Measurements from ENCODE around the gene MAP3K2.
"Not testable (repeated sequence)": the region's sequence is repeated elsewhere in the genome, so short reads cannot be mapped to it uniquely, and the experiment has no call there.

The MAP3K2 gene

DNA sequence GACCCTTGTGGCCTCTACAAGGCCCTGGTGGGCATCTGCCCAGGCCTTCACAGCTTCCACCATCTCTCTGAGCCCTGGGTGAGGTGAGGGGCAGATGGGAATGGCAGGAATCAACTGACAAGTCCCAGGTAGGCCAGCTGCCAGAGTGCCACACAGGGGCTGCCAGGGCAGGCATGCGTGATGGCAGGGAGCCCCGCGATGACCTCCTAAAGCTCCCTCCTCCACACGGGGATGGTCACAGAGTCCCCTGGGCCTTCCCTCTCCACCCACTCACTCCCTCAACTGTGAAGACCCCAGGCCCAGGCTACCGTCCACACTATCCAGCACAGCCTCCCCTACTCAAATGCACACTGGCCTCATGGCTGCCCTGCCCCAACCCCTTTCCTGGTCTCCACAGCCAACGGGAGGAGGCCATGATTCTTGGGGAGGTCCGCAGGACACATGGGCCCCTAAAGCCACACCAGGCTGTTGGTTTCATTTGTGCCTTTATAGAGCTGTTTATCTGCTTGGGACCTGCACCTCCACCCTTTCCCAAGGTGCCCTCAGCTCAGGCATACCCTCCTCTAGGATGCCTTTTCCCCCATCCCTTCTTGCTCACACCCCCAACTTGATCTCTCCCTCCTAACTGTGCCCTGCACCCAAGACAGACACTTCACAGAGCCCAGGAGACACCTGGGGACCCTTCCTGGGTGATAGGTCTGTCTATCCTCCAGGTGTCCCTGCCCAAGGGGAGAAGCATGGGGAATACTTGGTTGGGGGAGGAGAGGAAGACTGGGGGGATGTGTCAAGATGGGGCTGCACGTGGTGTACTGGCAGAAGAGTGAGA is 32.5 kb upstream of the MAP3K2 start:
- DNase-seq, result no peak

DNA sequence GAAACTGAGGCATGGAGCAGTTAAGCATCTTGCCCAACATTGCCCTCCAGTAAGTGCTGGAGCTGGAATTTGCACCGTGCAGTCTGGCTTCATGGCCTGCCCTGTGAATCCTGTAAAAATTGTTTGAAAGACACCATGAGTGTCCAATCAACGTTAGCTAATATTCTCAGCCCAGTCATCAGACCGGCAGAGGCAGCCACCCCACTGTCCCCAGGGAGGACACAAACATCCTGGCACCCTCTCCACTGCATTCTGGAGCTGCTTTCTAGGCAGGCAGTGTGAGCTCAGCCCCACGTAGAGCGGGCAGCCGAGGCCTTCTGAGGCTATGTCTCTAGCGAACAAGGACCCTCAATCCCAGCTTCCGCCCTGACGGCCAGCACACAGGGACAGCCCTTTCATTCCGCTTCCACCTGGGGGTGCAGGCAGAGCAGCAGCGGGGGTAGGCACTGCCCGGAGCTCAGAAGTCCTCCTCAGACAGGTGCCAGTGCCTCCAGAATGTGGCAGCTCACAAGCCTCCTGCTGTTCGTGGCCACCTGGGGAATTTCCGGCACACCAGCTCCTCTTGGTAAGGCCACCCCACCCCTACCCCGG is 31.8 kb upstream of the MAP3K2 start:
- no peak for DNase-seq

DNA sequence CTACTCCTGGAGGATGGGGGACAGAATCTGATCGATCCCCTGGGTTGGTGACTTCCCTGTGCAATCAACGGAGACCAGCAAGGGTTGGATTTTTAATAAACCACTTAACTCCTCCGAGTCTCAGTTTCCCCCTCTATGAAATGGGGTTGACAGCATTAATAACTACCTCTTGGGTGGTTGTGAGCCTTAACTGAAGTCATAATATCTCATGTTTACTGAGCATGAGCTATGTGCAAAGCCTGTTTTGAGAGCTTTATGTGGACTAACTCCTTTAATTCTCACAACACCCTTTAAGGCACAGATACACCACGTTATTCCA is 31.3 kb upstream of the MAP3K2 start:
- no peak for DNase-seq

DNA sequence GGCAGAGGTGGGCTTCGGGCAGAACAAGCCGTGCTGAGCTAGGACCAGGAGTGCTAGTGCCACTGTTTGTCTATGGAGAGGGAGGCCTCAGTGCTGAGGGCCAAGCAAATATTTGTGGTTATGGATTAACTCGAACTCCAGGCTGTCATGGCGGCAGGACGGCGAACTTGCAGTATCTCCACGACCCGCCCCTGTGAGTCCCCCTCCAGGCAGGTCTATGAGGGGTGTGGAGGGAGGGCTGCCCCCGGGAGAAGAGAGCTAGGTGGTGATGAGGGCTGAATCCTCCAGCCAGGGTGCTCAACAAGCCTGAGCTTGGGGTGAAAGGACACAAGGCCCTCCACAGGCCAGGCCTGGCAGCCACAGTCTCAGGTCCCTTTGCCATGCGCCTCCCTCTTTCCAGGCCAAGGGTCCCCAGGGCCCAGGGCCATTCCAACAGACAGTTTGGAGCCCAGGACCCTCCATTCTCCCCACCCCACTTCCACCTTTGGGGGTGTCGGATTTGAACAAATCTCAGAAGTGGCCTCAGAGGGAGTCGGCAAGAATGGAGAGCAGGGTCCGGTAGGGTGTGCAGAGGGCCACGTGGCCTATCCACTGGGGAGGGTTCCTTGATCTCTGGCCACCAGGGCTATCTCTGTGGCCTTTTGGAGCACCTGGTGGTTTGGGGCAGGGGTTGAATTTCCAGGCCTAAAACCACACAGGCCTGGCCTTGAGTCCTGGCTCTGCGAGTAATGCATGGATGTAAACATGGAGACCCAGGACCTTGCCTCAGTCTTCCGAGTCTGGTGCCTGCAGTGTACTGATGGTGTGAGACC is 30.7 kb upstream of the MAP3K2 start, which contains the start of gene PROC:
PROC (plus strand) TSS at position 128 of the 812 bp plus-strand sequence. CDS start 1,516 bp downstream, outside the sequence.
- no peak for DNase-seq

DNA sequence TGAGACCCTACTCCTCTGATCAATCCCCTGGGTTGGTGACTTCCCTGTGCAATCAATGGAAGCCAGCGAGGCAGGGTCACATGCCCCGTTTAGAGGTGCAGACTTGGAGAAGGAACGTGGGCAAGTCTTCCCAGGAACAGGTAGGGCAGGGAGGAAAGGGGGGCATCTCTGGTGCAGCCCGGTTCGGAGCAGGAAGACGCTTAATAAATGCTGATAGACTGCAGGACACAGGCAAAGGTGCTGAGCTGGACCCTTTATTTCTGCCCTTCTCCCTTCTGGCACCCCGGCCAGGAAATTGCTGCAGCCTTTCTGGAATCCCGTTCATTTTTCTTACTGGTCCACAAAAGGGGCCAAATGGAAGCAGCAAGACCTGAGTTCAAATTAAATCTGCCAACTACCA is 29.6 kb upstream of the MAP3K2 start:
- DNase-seq, result no peak

DNA sequence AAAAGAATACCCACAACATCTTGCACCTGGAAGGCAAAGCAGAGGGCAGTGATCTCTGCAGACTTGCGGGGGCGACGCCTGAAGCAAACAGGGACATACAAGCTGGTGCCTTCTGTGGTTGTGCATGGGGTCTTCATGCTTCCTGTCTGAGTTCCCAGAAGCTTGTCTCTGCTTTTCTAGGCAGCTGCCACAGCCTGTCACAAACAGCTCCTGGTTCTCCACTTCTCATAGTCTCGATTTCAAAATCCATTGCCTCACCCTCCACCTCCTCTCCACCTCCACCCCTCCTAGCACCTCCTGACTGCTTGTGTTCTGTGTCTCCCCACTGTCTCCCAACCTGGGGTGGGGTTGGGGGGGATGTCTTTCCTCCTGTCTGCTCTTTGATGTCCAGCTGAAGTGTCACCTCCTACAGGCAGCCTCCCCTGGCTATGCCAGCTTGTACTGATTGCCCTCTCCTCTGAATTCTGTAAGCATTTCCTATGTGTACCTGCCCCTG is 28.8 kb upstream of the MAP3K2 start:
- no peak for DNase-seq

DNA sequence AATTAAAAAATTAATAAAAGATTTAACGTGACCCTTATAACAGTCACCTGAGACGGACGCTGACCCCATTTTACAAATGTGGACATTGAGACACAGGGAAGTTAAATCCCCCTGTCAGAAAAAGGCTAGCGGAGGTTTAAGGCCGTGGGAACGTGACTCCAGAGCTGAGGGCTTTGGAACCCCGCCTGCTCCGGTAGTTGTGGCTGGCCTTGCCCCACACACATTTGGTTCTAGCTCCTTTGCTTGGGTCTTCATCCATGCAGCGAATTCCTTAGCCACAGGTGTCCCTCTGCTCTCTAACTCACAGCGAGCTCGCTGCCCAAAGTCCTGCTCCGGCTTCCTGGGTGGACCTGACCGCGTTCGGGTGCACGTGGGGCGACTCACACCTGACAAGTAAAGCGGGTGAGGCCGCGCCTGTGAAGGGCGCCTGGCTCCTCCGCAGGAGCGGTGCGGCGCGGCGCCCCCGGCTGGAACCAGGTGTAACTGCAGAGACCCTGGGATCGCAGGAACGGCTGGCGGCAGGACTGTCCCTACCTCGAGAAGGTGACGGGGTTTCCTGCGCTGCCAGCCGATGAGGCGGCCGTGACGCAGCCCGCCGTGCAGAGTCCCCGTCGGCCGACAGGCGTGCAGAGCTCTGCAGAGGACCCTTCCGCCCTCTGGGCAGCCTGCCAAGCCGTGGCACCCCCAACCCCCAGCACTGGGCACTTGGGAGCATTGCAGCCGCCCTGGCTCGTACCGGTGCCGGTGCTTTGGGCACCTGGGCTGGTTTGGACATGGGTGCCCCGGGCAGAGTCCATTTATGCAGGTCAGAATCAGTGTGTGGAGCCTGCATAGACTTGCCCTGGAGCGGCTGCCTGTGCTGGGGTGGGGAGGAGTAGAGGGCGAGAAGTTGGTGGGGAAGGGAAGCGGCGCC is 28.1 kb upstream of the MAP3K2 start:
- peak; percentile 54 to 66 (median 61) for DNase-seq

DNA sequence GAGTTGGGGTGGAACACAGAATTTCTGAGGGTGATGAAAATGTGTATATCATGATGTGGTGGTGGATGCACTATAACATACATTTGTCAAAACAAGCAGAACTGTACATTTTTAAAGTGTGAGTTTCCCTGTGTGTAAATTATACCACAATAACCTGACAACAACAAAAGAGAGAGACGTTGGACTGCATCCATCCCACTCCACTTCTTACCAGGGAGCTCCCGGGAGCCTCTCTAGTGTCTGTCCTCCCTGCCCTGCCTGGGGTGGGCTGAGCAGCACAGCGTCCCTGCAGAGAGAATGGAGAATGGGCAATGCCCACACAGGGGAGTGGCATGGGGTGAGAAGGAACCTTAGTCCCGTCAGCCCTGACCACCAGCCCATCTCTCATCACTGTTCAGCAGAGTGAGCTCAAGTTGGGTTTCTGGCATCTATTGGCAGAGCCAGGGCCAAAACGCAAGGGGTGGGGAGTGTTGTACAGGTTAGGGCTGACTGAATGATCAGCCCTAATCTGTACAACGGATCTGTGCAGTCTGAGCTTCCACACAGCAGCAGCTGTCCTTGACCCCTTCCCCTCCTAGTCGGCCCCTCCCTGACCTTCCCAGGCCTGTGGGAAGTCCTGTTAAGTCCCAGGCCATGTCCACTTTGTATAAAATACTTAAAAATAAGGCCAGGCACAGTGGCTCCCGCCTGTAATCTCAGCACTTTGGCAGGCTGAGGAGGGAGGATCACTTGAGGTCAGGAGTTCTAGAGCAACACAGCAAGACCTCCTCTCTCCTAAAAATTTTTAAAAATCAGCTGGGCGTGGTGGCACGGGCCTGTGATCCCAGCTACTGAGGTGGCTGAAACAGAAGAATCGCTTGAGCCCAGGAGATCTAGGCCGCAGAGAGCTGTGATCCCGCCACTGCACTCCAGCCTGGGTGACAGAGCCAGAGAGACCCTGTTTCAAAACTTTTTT is 27.1 kb upstream of the MAP3K2 start:
- no peak for DNase-seq

DNA sequence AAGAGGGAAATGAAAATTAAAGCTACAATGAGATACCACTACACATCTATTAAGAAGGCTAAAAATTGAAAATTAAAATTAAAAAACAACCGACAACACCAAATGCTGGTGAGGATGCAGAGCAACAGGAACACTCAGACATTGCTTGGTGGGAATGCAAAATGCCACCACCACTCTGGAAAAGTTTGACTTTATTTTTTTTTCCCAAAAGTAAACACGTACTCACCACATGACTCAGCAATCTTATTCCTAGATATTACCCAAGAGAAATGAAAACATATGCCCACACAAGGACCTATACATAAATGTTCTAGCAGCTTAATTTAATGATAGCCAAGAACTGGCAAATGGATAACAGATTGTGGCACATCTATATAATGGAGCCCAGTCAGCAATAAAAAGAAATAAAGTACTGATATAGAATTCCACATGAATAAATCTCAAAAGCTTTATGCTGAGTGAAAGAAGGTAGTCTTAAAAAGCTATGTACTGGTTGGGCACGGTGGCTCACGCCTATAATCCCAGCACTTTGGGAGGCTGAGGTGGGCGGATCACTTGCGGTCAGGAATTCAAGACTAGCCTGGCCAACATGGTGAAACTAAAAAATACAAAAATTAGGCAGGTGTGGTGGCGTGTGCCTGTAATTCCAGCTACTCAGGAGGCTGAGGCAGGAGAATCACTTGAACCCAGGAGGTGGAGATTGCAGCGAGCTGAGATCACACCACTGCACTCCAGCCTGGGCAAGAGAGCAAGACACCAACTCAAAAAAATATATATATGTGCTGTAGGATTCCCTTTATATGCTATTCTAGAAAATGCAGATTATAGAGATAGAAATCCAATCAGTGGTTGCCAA is 26.2 kb upstream of the MAP3K2 start:
- no peak for DNase-seq

DNA sequence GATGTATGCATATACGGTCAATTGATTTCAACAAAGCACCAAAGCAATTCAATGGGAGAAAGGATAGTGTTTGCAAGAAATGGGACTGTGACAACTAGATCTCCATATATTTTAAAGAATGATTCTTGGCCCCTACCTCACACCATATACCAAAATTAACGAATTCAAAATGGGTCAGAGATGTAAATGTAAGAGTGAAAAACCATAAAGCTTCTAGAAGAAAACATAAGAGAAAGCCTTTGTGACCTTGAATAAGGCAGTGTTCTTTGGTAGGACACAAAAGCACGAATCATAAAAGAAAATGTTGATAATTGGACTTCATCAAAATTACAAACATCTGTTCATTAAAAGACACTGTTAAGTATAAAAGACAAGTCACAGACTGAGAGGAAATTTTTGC is 25.4 kb upstream of the MAP3K2 start:
- no peak for DNase-seq

DNA sequence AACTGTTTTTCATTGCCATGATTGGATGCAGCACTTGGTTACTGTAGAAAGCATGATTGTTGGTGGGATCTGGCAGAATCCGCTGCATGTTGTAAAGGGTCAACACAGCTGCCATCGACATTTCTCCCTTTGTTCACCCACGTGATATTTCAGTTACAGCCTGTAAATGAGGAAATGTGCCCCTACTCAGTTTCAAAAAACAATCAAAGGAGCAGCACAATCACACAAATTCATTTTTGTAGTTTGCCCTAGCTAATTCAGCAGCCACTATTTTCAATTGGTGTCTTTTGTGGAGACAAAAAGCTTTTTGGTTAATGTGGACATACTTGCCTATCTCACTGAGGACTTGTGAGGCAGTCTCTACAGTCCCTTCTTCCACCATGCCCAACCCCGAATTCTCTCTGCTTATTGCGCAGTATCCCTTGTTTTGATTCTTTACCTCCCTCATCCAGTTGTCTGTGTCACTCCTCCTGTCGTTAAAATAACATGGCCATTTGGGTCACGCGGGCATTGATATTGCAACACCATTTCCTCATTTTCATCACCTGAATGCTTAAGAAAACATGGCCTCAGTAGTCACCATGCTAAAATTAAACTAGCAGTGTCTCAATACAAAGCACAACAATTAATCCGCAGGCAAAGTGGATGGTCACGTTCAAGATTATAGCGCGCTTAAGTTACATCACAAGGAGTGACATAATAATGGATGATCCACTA is 24.0 kb upstream of the MAP3K2 start:
- DNase-seq, result no peak

DNA sequence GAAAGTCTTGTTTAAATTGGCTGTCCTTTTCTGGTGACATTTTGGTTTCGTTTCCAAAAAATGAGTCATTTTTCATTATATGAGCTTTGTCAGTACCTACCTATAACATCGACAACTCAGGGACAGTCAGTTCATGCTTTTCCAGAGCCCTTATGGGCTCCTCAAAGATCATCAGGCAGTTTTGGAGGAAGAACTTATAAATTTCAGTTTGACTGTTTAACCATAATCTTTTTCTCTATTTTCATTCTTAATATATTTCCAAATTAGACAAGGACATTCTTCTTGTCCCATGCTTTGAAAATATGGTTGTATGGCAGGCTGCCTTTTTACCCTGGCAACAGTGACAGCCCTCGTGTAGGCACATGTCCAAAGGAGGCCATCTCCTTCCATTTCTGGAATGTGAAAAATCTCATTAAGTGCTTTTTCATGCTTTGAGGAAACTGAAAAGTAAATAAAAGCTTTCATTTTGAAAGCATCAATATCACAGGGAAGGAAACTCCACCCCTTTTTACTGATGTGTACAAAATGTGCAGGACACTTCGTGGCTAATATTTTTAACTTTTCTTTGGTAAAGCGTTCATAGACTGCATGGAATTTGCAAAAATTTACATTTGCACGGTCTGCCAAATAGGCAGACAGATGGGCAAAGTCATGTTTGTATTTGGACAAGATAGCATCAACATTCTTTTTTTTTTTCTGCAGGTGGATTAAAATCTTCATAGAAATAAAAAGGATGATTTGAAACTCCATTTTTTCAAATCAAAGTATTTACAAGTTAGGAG is 23.3 kb upstream of the MAP3K2 start:
- no peak for DNase-seq

DNA sequence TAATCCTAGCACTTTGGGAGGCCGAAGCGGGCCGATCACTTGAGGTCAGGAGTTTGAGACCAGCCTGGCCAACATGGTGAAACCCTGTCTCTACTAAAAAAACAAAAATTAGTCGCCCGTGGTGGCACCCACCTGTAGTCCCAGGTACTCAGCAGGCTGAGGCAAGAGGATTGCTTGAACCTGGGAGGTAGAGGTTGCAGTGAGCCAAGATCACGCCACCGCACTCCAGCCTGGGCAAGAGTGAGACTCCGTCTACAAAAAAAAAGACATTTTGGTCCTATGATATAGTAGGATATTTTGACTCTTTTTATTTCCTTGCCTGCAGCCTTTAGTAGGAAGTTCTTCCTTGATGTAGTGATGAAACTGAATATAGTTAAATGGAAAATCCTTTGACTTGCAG is 21.9 kb upstream of the MAP3K2 start:
- not testable (repeated sequence) for DNase-seq

DNA sequence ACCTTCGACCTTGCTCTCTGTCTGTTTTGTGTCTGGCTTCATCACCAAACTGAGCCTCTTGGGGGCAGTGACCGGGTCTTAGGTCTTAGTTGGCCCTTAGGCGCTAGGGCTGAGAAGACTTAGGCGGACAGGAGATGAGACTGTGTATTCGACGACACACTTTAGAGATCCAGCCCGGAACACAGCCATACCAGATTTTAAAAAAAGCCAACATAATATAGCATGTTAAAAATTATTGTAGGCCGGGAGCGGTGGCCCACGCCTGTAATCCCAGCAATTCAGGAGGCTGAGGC is 21.0 kb upstream of the MAP3K2 start:
- no peak for DNase-seq

DNA sequence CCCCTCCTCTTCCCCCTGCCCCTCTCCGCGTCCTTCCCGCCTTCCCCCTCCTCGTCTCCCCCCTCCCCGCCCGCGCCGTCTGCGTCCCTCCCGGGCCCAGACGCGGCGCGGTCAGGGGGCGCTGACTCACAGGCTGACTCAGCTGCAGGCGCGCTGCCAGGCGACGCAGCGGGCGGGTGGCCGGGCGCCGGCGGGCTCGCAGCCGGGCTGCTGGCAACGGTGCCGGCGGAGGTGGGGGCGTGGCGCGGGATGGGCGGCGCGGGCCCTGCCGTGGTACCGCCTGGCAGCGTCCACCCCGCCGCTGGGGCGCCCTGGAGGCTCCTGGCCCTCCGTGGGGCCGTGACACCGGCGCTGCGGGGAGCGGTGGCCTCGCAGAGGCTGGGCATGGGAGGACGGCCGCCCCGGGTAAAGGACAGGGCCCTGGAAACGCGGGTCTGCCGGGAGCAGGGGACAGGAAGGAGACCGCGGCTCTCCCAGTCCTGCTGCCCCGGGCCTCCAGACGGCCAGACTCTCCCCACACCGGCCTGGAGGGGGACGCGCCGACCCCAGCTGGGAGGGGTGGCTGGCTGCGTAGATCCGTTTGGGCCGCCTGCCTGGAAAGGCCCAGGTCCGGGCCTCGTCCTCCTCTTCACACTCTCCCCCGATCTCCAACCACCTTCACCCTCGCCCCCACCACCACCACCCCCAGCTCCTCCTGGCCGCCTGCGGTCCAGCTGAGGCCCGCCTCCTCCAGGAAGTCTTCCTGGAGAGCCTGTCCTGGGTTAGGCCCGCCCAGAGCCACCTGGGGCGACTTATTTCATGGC is 20.4 kb upstream of the MAP3K2 start:
- DNase-seq, result peak; percentile 76 to 88 (median 84)

DNA sequence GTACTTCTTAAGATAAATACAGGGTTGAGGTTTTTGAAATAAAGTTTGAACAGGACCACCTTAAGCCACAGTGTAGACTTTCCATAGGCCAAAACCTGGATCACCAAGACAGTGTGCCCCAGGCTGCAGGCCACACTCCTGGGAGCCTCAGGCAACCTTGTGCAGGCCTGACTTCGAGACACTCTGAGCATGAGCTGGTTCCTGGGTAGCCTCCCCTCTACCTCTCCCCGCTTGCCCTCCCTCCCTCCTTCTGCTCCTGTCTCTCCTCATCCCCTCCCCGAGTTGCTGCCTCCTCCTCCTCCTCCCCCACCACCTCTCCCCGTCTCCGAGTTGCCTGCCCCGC is 19.9 kb upstream of the MAP3K2 start:
- DNase-seq, result no peak

DNA sequence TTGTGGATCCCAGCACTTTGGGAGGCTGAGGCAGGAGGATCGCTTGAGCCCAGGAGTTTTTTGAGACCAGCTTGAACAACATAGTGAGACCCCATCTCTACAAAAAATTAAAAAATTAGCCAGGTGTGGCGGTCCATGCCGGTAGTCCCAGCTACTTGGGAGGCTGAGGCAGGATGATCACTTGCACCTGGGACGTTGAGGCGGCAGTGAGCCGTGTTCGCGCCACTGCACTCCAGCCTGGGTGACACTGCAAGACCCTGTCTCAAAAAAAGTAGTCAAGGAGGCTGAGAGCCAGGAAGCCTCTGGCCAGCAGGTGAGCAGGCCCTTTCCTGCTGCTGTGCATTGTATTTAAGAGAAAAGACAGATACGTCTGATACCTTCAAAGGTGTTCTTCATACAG is 19.3 kb upstream of the MAP3K2 start:
- no peak for DNase-seq

DNA sequence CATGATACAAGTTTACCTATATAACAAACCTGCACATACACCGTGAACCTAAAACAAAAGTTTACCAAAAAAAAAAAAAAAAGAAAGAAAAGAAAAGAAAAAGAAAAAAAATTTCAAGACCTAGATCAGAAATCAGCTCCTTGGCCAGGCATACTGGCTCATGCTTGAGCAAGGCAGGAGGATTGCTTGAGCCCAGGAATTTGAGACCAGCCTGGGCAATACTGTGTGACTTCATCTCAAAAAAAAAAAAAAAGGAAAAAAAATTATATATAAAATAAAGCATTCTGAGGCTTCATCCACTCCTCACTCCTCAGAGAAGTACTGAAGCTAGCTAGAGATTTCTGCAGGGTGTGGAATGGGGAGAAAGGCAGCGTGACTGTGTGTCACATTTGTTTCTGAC is 18.7 kb upstream of the MAP3K2 start:
- DNase-seq, result no peak

Data from activated CD4-positive, CD25-positive, alpha-beta regulatory T cell (primary cell).